Adrenal gland (tissue), 5 donors: Measurements from ENCODE around the gene PPP2R2D.
A peak's percentile ranks its signal among the peaks of the same experiment; 100 is the strongest.

Experiments used
- POLR2A ChIP-seq, 2 donors: fragments of 450-650 bp; IDR thresholded peaks; one replicate each; pipeline ENCODE4 v1.6.1; 2017; ENCODE audit warnings: antibody characterized with exemption in 2 of 2, mild to moderate bottlenecking in 2 of 2, moderate library complexity in 1 of 2
- TF ChIP-seq, protein P1 (sequence below), 6 experiments: fragments of 450-650 bp in 4 of 6; fragments of 200-600 bp in 2 of 6; sonication (generic) in 1 of 6; IDR thresholded peaks; 1 replicate in 5 of 6; 2 replicates in 1 of 6; pipeline versions ENCODE4 v1.5.1 to v1.8.0; 2016 to 2021; ENCODE audit warnings: antibody characterized with exemption in 6 of 6, mild to moderate bottlenecking in 2 of 6, moderate library complexity in 1 of 6
- donor health status: DM: no; HTN: no; CAD: no.

DNA sequence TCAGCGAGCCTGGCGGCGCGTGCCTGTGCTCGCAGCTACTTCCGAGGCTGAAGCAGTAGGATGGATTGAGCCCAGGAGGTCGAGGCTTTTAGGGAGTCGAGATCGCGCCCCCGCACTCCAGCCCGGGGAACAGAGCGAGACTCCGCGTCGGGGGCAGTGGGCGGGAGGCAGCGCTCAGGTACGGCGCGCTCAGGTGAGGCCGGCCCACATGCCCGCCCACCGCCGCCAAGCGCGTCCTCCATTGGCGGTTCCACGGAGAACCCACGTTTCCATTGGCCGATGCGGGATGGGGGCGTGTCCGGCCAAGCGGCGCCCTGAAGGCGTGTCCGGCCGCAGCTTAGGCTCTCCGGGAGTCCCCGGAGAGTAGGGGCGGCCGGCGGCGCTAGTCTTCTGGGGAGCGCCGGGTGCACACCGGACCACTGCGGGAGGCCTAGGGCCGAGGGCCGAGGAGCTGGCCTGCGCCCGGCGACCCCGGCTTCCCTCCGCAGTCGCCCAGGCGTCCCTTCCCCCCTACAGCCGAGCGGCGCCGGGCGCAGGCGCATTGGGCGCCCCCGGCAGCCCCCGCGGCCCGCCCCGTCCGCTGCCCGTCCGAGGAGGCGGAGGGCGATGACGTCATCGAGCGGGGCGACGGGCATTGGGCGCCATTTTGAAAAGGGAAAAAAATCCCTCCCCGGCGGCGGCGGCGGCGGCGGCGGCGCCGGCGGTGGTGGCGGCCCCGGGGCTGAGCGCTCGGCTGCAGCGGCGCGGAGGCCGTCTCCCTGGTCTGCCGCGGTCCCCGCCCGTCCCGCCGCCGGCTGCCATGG, at the start of gene PPP2R2D:
- TF ChIP-seq, protein P1, sequence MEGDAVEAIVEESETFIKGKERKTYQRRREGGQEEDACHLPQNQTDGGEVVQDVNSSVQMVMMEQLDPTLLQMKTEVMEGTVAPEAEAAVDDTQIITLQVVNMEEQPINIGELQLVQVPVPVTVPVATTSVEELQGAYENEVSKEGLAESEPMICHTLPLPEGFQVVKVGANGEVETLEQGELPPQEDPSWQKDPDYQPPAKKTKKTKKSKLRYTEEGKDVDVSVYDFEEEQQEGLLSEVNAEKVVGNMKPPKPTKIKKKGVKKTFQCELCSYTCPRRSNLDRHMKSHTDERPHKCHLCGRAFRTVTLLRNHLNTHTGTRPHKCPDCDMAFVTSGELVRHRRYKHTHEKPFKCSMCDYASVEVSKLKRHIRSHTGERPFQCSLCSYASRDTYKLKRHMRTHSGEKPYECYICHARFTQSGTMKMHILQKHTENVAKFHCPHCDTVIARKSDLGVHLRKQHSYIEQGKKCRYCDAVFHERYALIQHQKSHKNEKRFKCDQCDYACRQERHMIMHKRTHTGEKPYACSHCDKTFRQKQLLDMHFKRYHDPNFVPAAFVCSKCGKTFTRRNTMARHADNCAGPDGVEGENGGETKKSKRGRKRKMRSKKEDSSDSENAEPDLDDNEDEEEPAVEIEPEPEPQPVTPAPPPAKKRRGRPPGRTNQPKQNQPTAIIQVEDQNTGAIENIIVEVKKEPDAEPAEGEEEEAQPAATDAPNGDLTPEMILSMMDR (IDR thresholded peaks at IDR 0.05): peak in 1 of 6 experiments; percentile 11
- TF ChIP-seq POLR2A (IDR thresholded peaks at IDR 0.05): peak; percentile 71 to 82
